ENCODE measurements around the gene PALD1.

PALD1 gene

DNA sequence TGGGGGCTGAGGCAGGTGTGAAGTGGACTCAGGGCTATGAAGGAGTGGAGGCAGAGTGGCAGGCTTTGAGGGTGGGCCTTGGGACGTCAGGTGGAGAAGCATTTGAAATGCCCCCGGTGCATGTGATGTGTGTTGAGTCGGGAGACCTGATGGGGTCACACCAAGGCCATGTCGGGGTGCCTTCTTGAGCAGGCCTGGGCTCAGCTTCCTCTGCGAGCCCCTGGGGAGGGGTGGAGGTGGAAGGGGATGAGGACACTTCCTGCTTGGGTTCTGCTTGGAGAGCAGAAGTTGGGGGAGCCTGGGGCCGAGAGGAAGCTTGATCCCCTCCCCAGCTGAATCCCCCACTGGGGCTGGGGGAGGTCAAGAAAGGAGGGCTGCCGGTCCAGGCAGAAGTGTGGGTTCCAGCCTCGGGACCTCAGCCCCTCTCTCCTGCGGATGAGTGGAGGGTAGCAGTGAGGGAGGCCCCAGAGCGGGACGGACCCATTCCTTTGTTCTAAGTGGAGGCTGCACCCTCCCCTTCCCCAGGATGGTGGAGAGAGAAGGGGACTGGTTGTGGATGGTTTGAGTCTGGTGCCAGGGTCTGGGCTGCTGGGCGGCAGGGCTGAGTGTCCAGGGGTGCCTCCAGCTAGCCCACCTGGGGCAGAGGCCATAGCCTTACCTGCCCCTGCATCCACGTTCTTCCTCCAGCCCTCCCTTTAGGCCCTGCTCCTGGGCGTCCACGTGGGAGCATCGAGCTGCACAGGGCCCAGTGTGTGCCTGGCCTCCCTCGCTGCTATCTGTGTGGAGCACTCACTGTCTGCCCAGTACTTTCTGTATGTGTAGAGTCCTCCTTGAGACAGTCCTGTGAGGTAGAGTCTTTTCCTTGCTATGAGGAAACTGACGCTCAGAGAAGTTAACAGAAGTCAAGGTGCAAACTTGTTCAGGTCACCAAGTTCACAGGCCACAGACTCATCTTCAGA is 87.3 kb downstream of the PALD1 start:
- no peak for TF ChIP-seq YY1 (IDR thresholded peaks at IDR 0.05; ENCODE audit: low read depth)
- no peak for TF ChIP-seq RAD21 (IDR thresholded peaks at IDR 0.05; ENCODE audit: low read depth)
- TF ChIP-seq, protein P1, sequence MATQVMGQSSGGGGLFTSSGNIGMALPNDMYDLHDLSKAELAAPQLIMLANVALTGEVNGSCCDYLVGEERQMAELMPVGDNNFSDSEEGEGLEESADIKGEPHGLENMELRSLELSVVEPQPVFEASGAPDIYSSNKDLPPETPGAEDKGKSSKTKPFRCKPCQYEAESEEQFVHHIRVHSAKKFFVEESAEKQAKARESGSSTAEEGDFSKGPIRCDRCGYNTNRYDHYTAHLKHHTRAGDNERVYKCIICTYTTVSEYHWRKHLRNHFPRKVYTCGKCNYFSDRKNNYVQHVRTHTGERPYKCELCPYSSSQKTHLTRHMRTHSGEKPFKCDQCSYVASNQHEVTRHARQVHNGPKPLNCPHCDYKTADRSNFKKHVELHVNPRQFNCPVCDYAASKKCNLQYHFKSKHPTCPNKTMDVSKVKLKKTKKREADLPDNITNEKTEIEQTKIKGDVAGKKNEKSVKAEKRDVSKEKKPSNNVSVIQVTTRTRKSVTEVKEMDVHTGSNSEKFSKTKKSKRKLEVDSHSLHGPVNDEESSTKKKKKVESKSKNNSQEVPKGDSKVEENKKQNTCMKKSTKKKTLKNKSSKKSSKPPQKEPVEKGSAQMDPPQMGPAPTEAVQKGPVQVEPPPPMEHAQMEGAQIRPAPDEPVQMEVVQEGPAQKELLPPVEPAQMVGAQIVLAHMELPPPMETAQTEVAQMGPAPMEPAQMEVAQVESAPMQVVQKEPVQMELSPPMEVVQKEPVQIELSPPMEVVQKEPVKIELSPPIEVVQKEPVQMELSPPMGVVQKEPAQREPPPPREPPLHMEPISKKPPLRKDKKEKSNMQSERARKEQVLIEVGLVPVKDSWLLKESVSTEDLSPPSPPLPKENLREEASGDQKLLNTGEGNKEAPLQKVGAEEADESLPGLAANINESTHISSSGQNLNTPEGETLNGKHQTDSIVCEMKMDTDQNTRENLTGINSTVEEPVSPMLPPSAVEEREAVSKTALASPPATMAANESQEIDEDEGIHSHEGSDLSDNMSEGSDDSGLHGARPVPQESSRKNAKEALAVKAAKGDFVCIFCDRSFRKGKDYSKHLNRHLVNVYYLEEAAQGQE (IDR thresholded peaks at IDR 0.05; ENCODE audit: low read depth) = no peak
- TF ChIP-seq, protein P2, sequence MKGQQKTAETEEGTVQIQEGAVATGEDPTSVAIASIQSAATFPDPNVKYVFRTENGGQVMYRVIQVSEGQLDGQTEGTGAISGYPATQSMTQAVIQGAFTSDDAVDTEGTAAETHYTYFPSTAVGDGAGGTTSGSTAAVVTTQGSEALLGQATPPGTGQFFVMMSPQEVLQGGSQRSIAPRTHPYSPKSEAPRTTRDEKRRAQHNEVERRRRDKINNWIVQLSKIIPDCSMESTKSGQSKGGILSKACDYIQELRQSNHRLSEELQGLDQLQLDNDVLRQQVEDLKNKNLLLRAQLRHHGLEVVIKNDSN (IDR thresholded peaks at IDR 0.05) = no peak
- no peak for TF ChIP-seq CEBPB (IDR thresholded peaks at IDR 0.05)
- TF ChIP-seq ZBTB7A (IDR thresholded peaks at IDR 0.05; ENCODE audit: low read depth) = no peak
- TF ChIP-seq EP300 (IDR thresholded peaks at IDR 0.05; ENCODE audit: borderline replicate concordance) = no peak
- TF ChIP-seq, protein P3, sequence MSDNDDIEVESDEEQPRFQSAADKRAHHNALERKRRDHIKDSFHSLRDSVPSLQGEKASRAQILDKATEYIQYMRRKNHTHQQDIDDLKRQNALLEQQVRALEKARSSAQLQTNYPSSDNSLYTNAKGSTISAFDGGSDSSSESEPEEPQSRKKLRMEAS (IDR thresholded peaks at IDR 0.05) = no peak
- TF ChIP-seq TCF12 (IDR thresholded peaks at IDR 0.05; ENCODE audit: low read depth) = no peak
- no peak for TF ChIP-seq TAF1 (IDR thresholded peaks at IDR 0.05; ENCODE audit: low read depth)
- TF ChIP-seq NFIC (IDR thresholded peaks at IDR 0.05) = no peak
- no peak for TF ChIP-seq CREB1 (IDR thresholded peaks at IDR 0.05; ENCODE audit: low read depth)

DNA sequence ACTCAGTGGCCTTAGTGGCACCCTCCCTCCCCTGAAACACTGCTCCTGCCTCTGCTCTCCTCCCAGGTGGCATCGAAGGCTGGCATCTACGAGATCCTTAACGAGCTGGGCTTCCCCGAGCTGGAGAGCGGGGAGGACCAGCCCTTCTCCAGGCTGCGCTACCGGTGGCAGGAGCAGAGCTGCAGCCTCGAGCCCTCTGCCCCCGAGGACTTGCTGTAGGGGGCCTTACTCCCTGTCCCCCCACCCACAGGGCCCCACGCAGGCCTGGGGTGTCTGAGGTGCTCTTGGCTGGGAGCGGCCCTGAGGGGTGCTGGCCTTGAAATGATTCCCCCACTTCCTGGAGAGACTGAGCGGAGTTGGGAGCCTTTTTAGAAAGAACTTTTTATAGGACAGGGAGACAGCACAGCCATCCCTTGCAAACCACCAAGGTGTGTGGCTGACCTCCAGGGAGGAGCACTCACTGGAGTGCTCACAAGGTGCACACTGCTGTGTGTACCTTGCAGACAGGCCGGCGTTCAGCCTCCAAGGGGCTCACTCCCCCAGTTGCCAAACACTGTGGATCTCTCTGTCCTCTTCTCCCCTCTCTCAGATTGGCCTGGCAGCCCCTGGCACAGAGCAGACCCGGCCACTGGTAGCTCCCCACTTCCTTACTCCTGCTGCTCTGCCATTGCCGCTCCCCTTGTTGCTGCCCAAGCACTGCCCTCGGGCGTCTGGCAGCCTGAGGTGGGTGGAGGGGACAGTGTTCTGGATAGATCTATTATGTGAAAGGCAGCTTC is 88.1 kb downstream of the PALD1 start:
- TF ChIP-seq ZBTB7A (IDR thresholded peaks at IDR 0.05; ENCODE audit: low read depth) (no peak), TEAD4 (IDR thresholded peaks at IDR 0.05) (no peak), TAF1 (IDR thresholded peaks at IDR 0.05; ENCODE audit: low read depth) (no peak), EGR1 (IDR thresholded peaks at IDR 0.05) (no peak), YY1 (IDR thresholded peaks at IDR 0.05; ENCODE audit: low read depth) (no peak), FOXM1 (IDR thresholded peaks at IDR 0.05; ENCODE audit: borderline replicate concordance, low read depth) (no peak)

DNA sequence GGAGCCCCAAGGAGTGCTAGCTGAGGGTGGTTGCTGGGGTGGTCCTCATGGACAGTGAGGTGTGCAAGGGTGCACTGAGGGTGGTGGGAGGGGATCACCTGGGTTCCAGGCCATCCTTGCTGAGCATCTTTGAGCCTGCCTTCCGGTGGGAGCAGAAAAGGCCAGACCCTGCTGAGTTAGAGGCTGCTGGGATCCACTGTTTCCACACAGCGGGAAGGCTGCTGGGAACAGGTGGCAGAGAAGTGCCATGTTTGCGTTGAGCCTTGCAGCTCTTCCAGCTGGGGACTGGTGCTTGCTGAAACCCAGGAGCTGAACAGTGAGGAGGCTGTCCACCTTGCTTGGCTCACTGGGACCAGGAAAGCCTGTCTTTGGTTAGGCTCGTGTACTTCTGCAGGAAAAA is 89.0 kb downstream of the PALD1 start:
- TF ChIP-seq RAD21 (IDR thresholded peaks at IDR 0.05; ENCODE audit: low read depth) = no peak
- TF ChIP-seq TEAD4 (IDR thresholded peaks at IDR 0.05) = no peak
- no peak for TF ChIP-seq ZBTB7A (IDR thresholded peaks at IDR 0.05; ENCODE audit: low read depth)
- TF ChIP-seq, protein P2 (IDR thresholded peaks at IDR 0.05) = no peak
- no peak for TF ChIP-seq TAF1 (IDR thresholded peaks at IDR 0.05; ENCODE audit: low read depth)
- no peak for TF ChIP-seq CEBPB (IDR thresholded peaks at IDR 0.05)
- no peak for TF ChIP-seq EGR1 (IDR thresholded peaks at IDR 0.05)
- no peak for TF ChIP-seq NFIC (IDR thresholded peaks at IDR 0.05)
- TF ChIP-seq, protein P1 (IDR thresholded peaks at IDR 0.05; ENCODE audit: low read depth) = no peak
- TF ChIP-seq TCF12 (IDR thresholded peaks at IDR 0.05; ENCODE audit: low read depth) = no peak
- no peak for TF ChIP-seq CREB1 (IDR thresholded peaks at IDR 0.05; ENCODE audit: low read depth)
- TF ChIP-seq, protein P3 (IDR thresholded peaks at IDR 0.05) = no peak
- no peak for TF ChIP-seq EP300 (IDR thresholded peaks at IDR 0.05; ENCODE audit: borderline replicate concordance)
- TF ChIP-seq FOXM1 (IDR thresholded peaks at IDR 0.05; ENCODE audit: borderline replicate concordance, low read depth) = no peak

DNA sequence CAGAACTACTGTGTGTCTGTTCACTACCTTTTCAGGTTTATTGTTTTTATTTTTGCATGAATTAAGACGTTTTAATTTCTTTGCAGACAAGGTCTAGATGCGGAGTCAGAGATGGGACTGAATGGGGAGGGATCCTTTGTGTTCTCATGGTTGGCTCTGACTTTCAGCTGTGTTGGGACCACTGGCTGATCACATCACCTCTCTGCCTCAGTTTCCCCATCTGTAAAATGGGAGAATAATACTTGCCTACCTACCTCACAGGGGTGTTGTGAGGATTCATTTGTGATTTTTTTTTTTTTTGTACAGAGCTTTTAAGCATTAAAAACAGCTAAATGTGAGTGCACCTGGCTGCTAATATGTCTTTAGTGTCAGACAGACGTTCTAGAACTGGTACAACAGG is 89.5 kb downstream of the PALD1 start:
- TF ChIP-seq, protein P3 (IDR thresholded peaks at IDR 0.05) = no peak
- TF ChIP-seq TEAD4 (IDR thresholded peaks at IDR 0.05) (no peak), TCF12 (IDR thresholded peaks at IDR 0.05; ENCODE audit: low read depth) (no peak), EGR1 (IDR thresholded peaks at IDR 0.05) (no peak), EP300 (IDR thresholded peaks at IDR 0.05; ENCODE audit: borderline replicate concordance) (no peak), CEBPB (IDR thresholded peaks at IDR 0.05) (no peak), TAF1 (IDR thresholded peaks at IDR 0.05; ENCODE audit: low read depth) (no peak), NFIC (IDR thresholded peaks at IDR 0.05) (no peak), YY1 (IDR thresholded peaks at IDR 0.05; ENCODE audit: low read depth) (no peak), RAD21 (IDR thresholded peaks at IDR 0.05; ENCODE audit: low read depth) (no peak)
- TF ChIP-seq, protein P2 (IDR thresholded peaks at IDR 0.05) = no peak

Data from Ishikawa (cell line).